ENCODE measurements around the gene IGLL1.

IGLL1 gene

DNA sequence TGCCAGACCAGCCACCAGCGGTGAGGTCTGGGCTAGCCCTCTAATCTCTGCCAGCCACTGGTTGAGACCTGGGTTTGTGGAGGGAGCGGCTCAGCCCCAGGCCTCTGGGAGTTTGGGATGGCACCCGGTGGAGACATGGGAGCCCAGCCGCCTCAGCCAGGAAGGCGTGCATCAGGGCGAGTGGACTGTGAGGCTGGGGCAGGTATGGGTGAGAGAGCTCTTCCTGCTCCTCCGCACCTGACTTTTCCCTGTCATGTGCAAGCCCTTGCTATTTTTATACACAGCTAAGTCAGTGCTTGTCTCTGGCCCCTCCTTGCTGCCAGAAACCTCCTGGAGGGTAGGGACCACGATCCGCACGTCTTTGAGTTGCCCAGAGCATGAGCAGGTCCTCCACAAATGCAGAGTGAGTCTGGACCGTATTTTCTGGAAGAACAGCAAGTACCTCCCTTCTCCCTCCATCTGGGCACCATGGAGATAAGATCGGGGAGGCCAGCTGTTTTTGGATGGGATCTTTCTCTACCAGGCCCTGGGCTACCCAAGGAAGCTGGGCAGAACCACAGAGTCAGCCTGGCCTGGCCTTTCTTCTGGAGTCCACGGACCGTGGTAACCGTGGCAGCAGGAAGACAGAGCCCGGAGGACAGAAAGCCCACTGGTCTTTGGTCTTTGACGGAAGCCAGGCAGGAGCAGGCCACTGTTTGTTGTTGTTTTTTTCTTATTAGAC is 53.3 kb downstream of the IGLL1 start:
- POLR2A ChIA-PET (ENCODE audit: low non-redundant PET), result no interaction called here
- H3K27ac ChIP-seq, result no peak overlapping the region
- CTCF ChIA-PET, result no interaction called here
- TF ChIP-seq CTCF (conservative IDR thresholded peaks at IDR 0.05; ENCODE audit: low read depth), result no peak
- no peak for DNase-seq (ENCODE audit: low spot score)

DNA sequence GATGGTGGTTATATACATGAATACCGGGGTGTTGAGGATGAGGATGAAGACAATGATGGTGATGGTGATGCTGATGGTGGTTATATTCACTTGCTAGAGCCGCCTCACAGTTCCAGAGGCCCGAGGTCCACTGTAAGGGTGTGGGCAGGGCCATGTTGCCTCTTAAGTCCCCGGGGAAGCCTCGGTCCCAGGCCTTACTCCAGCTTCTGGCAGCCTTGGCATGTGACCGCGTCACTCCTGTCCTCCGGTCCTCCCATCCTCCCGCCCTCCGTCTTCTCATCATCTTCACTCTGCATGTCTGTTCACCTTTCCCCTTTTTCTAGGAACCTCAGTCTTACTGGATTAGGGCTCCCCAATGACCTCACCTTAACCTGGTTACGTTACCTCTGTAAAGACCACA is 54.6 kb downstream of the IGLL1 start:
- ChIA-PET POLR2A (ENCODE audit: low non-redundant PET) (no interaction called here), CTCF (no interaction called here)
- DNase-seq (ENCODE audit: low spot score), result no peak
- no peak for TF ChIP-seq CTCF (conservative IDR thresholded peaks at IDR 0.05; ENCODE audit: low read depth)
- H3K27ac ChIP-seq, result no peak overlapping the region

DNA sequence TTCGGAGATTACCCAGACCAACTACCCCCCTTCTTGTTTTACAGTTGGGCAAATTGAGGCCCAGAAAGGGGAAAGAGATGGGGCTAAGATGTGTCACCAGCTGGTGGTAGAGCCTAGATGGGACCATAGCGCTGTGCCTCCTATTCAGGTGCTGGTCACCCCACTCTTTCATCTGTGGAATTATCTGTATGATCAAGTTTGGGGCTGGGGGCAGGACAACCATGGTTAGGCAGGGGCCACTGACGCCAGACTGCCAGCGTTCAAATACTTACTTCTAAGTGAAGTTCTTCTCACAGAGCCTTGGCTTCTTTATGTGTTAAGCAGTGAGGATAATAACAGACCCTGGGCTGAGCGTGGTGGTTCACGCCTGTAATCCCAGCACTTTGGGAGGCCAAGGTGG is 55.9 kb downstream of the IGLL1 start:
- H3K27ac ChIP-seq, result no peak overlapping the region
- ChIA-PET POLR2A (ENCODE audit: low non-redundant PET) (no interaction called here), CTCF (interaction anchor here (0.7 kb wide), 1 partner anchor 1067 kb away, joined by 4 read pairs; no protein-coding TSS in a partner anchor)
- no peak for TF ChIP-seq CTCF (conservative IDR thresholded peaks at IDR 0.05; ENCODE audit: low read depth)
- no peak for DNase-seq (ENCODE audit: low spot score)

DNA sequence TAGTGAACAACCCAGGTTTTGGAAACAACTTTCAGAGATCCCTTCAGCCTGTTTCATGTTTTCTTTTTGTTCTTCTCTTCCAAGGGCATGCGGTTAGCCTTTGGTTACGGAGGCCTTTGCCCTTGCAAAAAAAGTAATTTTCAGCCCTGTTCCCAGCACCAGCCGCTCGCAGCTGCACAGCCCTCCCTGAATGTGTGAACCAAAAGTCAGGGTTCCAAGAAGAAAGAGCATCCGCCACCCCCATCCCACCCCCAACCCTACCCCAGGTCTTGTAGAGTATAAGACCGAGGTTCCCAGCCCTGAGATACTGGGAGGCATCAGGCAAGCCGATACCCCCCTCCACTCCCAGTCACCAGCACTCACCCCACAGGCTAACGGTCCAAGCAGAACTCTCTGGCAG is 56.4 kb downstream of the IGLL1 start:
- POLR2A ChIA-PET (ENCODE audit: low non-redundant PET), result no interaction called here
- no peak for TF ChIP-seq CTCF (conservative IDR thresholded peaks at IDR 0.05; ENCODE audit: low read depth)
- H3K27ac ChIP-seq, result no peak overlapping the region
- CTCF ChIA-PET, result interaction anchor here (0.7 kb wide), 1 partner anchor 1068 kb away, joined by 4 read pairs; no protein-coding TSS in a partner anchor
- no peak for DNase-seq (ENCODE audit: low spot score)
